ENCODE data around the gene CLCN6.

CLCN6 gene

GRCh38 chr1:11784993-11785769, 20.8 kb upstream of the CLCN6 start:
- TF ChIP-seq GATA2 (IDR thresholded peaks at IDR 0.05; ENCODE audit: low read depth, low read length) (no peak), GATA3 (IDR thresholded peaks at IDR 0.05; ENCODE audit: low read depth, low read length) (no peak)

DNA sequence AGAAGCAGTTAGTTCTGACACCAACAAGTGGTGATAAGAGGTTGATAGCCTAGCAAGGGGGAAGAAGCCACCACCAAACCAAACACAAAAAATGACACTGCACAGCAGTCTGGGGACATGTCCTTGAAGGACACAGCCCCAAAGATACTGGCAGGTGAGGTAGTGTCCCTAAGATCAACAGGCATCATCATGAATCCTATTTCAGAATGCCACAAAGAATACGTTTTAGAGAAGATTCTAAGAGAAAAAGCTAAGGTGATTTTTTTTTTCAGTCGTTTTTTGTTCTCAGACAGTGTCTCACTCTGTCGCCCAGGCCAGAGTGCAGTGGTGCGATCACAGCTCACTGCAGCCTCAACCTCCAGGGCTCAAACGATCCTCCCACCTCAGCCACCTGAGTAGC, 19.8 kb upstream of the CLCN6 start:
- TF ChIP-seq GATA3 (IDR thresholded peaks at IDR 0.05; ENCODE audit: low read depth, low read length) (no peak), GATA2 (IDR thresholded peaks at IDR 0.05; ENCODE audit: low read depth, low read length) (no peak)

DNA sequence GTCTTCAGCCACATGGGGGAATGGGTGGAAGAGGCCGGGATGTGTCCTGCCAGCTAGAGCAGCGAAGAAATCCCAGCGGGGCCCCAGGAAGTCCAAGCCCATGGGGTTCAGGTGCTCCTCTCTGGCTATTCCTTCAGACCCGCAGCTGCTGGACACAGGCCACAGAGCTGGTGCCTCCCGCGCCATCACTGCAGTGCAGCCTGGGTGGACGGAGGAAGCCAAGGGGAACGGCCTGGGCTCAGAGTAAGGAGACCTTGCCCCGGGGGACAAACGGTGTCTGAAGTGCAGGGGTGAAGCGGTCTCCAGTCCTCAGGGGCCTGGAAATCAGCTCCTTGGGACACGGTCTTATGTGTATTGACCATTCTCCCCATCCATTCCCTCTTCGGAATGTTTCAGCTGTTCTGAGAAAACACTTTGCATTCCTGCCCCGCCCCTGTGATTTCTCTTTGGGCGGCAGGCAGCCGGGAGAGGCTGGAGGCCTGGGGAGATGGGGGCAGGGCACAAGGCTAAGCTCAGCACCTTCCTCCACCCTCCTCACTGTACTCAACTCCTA, 18.7 kb upstream of the CLCN6 start:
- TF ChIP-seq GATA2 (IDR thresholded peaks at IDR 0.05; ENCODE audit: low read depth, low read length) (no peak), GATA3 (IDR thresholded peaks at IDR 0.05; ENCODE audit: low read depth, low read length) (no peak)

GRCh38 chr1:11787804-11788436, 18.1 kb upstream of the CLCN6 start:
- TF ChIP-seq GATA2 (IDR thresholded peaks at IDR 0.05; ENCODE audit: low read depth, low read length) (no peak), GATA3 (IDR thresholded peaks at IDR 0.05; ENCODE audit: low read depth, low read length) (no peak)

DNA sequence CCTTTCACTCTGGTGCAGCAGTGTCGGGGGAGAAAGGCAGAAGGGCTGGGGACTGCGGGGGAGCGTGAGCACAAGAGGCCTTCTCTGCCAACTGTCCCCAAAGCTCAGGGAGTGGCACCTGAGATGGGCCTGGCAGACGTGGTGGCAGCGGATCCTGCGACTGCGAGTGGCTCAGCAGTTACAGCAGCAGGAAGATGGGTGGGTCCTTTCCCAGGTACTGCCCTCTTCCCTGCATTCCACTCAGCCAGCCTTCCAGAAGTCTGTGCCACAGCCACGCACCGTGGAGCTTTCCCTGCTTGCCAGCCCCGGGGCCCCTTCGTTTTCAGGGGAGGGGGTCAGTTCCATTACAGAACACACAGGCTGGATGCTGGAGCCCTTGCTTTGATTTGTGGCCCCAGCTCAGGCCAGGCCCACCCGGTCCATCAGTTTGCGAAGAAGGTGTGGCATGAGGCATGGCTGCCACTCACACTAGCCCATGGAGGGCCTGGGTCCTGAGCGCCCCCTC, 17.4 kb upstream of the CLCN6 start:
- no peak for TF ChIP-seq GATA3 (IDR thresholded peaks at IDR 0.05; ENCODE audit: low read depth, low read length)
- TF ChIP-seq GATA2 (IDR thresholded peaks at IDR 0.05; ENCODE audit: low read depth, low read length) = no peak

DNA sequence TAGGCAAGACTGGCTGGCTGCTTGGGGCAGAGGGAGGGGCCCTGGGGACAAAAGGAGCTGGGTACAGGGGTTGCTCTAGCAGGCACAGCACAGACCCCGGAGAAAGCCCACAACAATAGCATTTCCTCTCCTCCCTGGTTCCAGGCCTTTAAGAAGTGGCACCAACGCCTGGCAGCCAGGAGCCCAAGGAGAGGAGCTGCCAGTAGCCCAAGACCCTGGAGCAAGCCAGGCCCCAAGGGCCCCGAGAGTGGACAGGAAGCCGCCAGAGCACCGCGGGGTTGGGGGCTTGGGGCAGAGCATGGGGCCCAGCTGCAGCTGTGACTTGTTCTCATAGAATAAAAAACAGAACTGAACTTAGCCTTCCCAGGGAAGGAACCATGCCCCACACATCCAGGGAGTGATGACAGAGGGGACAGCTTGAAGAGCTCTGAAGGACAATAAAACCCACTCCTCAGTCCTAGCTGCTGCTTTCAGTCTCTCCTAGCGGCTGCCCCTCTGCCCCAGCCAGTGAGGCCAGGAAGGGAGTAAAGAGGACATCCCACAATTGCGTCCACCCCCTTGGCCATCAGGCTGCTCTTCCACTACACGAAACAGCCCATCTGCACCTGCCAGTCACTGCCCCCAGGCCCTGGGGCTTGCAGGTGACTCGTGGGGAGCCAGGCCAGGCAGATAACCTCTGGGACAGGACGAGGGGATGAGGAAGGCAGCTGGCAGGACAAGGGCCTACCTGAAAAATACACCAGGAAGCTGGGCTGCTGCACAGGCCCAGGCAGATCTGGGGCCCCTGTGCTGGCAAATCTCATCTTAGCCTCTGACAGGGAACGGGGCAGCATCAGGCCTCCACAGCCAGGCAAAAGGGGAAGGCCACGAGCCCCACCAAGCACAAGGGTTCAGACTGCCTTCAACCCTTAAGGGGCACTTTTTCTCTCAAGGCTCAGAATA, 16.6 kb upstream of the CLCN6 start:
- no peak for TF ChIP-seq GATA3 (IDR thresholded peaks at IDR 0.05; ENCODE audit: low read depth, low read length)

DNA sequence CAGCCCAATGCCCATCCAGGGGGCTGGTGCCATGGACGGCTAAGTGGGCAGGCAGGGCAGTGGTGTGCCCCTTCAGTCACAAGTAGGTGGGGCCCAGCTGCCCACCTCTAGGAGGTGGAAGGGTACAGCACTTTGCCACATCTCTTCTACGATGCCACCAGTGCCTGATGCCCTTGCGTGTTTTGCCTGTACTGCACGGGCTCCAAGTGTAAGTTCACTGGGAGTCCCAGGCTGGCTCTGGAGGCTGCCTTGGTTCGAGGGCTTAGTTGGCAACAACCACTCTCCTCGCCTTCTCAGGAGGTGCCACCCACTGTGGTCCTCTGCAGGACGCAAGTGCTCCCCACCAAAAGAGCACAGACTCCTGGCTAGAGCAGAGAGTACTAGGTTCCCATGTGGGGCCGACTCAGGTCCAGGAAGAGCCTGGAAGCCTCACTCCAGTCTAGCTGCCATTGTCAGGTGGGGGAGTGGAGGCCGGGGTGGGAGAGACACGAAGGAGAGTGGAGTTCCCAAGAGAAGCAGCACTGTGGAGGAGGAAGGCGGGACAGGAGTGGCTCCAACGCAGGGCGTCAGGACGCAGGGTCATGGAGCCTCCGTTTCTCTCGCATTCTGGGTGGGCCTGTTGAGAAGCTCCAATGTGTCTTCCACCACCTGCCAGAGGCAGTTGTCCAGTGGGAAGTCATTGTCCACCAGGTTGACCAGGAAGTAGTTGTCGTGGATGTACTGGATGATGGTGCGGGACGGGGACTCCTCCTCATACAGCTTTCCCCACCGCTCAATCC, 15.7 kb upstream of the CLCN6 start:
- TF ChIP-seq GATA3 (IDR thresholded peaks at IDR 0.05; ENCODE audit: low read depth, low read length) = no peak

DNA sequence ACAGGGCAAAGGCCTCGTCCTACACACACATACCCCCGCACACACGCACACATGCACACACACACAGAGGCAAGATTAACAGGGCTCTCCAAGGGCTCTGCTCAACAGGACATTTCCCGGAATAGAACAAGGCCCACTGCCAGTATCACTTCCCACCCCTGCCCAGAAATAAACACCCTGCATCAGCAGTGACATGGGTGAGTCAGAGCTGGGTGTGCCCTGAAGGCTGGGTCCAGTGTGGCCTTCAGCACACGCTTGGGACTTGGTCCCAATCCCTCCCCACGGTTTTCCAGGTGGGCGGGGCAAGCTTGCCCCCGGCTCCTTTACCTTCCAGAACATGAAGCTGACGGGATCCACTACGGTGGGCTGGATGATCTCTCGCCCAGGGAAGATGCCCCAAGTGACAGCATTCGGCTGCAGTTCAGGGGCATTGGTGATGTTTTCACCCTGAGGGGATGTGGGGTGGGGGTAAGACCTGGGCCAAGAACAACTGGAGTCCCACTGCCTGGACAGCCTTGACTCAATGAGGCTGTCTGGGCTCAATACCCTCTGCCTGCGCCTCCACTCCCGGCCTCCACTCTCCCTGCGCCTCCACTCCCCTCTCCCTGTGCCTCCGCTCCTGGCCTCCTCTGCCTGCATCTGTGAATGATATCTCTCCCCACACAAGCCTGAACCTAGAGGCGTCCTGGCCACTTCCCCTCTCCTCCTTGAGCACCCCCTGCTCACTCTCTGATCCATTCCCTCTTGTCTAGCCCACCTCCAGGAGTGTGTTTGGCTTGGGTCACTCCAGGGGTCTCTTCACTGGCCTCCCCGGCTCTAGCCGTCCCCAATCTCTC, 14.9 kb upstream of the CLCN6 start:
- TF ChIP-seq GATA2 (IDR thresholded peaks at IDR 0.05; ENCODE audit: low read depth, low read length) (no peak), GATA3 (IDR thresholded peaks at IDR 0.05; ENCODE audit: low read depth, low read length) (no peak)

DNA sequence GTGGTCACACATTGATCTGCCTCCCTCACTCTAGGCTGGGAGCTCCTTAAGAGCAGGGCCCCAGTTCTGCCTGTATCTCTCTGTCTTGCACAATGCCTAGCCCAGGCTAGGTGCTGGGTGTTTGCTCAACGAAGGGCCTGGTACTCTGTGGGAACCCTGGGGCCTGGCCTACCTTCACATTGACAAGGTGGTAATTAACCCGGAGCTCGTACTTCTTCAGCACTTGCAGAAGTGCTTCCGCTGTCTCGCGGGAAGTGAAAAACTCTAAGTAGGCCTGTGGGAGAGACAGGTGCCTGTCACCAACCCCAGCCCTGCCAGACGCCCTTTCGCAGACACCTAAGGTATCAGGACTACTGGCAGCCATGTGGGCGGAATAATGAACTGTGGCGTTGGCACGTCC, 13.9 kb upstream of the CLCN6 start:
- no peak for TF ChIP-seq GATA2 (IDR thresholded peaks at IDR 0.05; ENCODE audit: low read depth, low read length)
- no peak for TF ChIP-seq GATA3 (IDR thresholded peaks at IDR 0.05; ENCODE audit: low read depth, low read length)

- TF ChIP-seq GATA3 (IDR thresholded peaks at IDR 0.05; ENCODE audit: low read depth, low read length) (no peak), GATA2 (IDR thresholded peaks at IDR 0.05; ENCODE audit: low read depth, low read length) (no peak)
Measured at GRCh38 chr1:11793819-11794218, 12.2 kb upstream of the CLCN6 start.

GRCh38 chr1:11794446-11795237, 11.3 kb upstream of the CLCN6 start:
- no peak for TF ChIP-seq GATA2 (IDR thresholded peaks at IDR 0.05; ENCODE audit: low read depth, low read length)
- TF ChIP-seq GATA3 (IDR thresholded peaks at IDR 0.05; ENCODE audit: low read depth, low read length) = no peak

All from SH-SY5Y (cell line).